DMS114 treated with DMSO at 0.1 percent for 48 hours (cell line): Measurements from ENCODE around the gene ATXN8OS.
"Not testable (repeated sequence)": the region's sequence is repeated elsewhere in the genome, so short reads cannot be mapped to it uniquely, and the experiment has no call there.

Source experiments
- DNase-seq: peaks from one replicate; lab custom pipeline; 2025; ENCODE audit not compliant: unreplicated experiment; lab: John Stamatoyannopoulos, UW

The ATXN8OS gene

DNA sequence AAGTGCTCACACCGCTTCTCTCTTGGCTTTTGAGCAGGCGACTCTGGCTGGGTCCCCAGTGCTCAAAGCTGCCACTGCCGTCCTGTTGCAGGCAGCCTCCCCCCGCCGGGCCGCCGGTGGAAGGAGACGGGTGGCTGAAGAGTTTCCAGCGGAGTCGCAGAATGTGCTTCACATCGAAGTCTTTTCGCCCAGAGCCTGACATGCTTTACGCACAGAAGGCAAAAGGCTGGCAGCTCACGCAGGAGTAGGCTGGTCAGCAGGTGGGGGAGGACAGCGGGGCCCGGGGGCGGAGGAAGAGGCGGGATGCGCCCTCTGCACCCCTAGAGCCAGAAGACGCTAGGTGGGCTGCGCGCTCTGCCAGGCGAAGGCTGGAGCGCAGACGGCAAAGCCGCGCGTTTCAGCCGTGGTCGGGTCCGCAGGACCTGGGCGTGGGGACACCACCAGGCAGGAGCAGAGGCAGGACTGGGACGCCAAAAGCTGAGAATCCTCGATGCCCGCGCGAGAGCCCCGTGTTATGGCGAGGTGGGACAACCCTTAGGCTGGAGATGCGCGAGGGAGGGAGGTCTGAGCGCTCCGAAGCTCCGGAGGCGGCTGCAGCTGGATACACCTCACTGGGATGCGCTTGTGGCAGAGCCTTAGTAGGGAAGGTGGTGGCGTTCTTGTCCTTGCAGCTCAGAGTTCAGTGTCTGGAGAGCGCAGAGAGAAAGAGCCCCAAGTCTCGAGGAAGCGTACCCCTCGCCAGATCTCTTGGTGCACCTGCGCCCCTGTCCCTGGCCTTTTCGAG, at the start of gene ATXN8OS:
TSS of gene ATXN8OS (plus strand) at position 329 of the 784 bp plus-strand sequence.
- DNase-seq = no peak

DNA sequence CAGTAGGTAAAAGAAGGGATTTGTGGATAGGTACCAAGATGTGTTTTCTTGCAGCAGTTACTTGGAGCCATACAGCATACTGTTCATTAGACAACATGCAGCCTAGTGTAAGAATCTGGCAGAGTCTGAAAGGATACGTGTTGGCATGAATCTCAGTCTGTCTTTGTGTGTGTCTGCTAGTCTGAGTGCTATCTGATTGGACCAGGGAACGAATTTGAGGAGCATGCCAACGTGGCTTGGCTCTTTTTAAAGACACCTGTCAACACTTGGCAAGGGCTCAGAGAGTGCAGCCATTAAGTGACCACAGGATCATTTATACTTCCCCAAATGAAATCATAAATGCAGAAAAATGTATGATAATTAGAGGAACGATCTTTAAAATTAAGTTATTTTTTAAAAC, 27.6 kb upstream of the ATXN8OS start:
- DNase-seq = no peak

GRCh38 chr13:70087247-70087646, 20.4 kb upstream of the ATXN8OS start:
- DNase-seq = no peak

- DNase-seq = no peak
Measured at GRCh38 chr13:70088926-70089325, 18.7 kb upstream of the ATXN8OS start.

GRCh38 chr13:70090036-70090723, 17.4 kb upstream of the ATXN8OS start:
- DNase-seq = no peak

DNA sequence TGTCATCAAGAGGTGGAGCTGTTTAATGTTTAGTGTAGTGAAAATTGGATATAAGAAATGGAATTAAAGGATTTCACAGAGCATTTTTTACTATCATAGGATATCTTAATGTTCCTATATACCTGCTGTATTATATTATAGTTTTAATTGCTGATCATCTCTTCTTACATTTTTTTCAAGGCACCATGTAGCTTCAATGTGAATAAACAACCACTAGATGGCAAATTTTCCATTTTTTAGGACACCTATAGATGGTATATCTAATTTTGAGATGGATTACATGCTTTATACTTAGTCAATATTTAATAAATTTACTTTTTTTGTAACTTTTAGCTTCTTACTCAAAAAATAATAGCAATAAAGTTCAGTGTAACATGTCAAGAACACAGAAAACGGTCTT, 9.0 kb upstream of the ATXN8OS start:
- peak; percentile 4 for DNase-seq

DNA sequence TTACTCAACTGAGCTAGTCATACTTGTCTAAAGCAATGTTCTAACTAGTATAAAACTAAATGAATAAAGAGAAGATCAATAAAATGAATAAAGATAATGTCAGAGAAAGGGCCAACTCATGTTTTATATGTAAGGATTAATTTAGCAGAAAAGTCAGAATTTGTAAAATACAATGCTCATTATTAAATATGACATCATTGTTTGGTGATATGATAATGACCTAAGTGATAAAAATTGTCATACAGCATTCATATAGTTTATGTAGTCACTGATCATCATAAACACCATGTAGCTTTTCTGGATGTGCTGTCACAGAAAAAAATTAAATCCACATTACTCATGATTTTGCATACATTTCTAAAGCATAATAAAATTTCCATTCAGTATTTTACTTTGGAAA, 3.1 kb upstream of the ATXN8OS start:
- DNase-seq = no peak

DNA sequence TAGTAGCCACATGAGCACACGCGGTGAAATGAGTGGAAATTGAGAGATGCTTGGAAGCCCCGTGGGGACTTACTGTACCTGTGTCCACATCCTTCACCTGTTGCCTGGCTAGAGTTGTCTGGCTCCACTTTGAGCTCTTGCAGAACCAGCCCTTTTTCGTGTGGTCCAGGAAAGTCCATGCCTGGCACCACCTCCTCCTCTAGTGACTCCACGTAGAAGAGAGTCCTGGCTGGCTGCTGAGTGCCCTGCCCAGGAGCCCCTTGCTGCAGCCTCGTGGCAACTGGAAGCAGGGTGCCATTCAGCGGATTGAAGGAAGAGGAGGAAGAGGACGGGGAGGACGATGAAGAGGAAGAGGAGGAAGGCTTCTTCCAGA, 515 bp upstream of the ATXN8OS start:
- DNase-seq = no peak

DNA sequence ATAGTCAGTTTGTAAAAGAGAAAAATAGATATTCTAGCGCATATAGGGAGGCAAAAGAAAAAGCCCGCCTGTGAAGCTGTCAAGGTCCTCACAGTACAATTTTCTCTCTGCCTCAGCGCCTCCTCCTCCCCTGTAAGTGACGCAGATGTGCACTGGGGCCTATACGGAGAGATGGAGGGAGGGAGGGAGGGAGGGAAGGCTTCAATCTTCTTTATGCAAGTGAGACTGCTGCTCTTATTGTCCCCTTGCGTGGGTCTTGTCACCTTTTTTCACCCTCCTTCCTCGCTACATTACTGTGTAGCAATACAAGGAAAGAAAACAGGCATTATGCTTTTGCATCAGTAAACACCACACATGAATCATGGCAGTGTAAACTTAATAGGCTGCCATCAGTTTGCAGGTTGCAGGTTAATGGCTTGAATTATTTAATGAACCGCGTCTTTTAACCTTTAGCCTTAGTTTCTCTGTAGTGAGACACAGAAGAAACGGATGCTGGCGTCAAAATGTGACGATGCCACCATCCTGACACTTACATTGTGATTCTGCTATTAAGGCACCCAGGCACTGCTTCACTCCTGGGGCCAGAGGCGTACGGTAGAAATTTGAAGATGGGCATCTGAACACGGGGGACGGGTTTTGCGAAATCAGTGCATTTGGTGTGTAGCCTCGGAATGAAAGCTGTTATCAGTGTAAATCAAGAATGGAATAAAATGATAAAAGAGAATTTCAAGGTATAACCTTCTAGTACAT, 905 bp downstream of the ATXN8OS start, which contains the start of gene KLHL1:
TSS of gene KLHL1 (minus strand) at position 97 of the 750 bp plus-strand sequence. CDS start 753 bp downstream, outside the sequence.
- no peak for DNase-seq

- no peak for DNase-seq
Measured at GRCh38 chr13:70117338-70117905, 9.8 kb downstream of the ATXN8OS start.

DNA sequence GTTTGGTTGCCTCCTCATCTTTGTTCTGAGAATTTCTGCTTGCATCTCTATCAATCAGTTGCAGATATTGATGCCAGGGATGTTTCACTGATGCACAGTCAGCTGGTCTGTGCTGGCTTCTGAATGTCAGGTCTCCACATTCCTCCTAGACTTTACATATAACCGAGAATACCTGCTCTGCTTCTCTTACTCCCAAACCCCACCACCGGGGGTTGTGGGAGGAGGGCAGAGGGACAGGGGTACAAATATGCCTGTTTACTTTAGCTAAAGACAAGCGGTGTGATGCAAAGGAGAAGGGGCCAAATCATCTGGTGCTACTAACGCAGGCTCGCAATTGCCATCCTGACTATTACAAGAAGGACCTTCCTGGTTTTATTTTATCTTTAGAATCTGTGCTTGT, 18.1 kb downstream of the ATXN8OS start:
- no peak for DNase-seq

DNA sequence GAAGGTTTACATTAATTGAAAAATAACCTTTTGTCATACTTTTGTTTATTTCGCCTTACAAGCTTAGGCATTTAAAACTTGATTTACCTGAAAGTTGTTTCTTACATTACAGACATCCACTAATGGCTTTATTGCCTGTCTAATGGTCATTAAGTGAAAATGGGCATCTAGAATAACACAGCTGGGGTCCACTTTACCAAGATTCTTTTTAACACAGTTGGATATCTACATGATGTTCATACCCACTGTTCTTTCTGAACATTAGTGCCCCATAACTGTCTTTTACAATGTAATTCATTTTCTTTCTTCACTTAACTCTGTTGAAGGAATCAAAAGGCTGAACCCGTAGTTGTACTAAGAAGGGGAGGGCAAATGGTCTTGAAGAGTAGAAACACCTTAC, 20.5 kb downstream of the ATXN8OS start:
- no peak for DNase-seq

DNA sequence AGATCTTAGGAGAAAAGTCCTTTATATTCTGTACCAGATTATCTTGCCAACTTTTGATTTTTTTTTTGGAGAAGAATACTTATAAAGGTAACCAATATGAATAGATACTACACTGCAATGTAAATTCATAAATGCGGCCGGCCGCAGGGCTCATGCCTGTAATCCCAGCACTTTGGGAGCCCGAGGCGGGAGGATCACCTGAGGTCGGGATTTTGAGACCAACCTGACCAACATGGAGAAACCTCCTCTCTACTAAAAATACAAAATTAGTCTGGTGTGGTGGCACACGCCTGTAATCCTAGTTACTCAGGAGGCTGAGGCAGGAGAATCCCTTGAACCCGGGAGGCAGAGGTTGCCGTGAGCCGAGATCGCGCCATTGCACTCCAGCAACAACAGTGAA, 35.0 kb downstream of the ATXN8OS start:
- not testable (repeated sequence) for DNase-seq

- no peak for DNase-seq
Measured at GRCh38 chr13:70162141-70162540, 54.5 kb downstream of the ATXN8OS start.

- DNase-seq = no peak
Measured at GRCh38 chr13:70170689-70171088, 63.1 kb downstream of the ATXN8OS start.

DNA sequence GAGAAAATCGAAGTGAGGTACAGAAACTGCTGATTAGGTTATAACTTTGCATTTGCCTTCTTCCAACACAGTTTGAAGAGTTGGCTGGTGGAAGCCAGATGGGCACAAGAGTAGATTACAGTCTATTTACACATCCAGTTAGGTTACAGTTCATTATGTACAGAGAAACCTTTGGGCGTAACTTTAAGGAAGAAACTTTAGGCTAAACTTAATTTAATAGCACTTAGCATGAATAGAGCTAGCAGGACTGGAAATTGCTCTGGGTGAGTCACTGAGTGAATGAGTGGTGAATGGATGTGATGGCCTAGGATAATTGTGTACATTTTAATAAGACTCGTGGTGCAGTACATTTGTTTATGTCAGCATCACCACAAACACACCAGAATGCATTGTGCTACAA, 63.5 kb downstream of the ATXN8OS start:
- DNase-seq = no peak

GRCh38 chr13:70172946-70173597, 65.4 kb downstream of the ATXN8OS start:
- DNase-seq = no peak

DNA sequence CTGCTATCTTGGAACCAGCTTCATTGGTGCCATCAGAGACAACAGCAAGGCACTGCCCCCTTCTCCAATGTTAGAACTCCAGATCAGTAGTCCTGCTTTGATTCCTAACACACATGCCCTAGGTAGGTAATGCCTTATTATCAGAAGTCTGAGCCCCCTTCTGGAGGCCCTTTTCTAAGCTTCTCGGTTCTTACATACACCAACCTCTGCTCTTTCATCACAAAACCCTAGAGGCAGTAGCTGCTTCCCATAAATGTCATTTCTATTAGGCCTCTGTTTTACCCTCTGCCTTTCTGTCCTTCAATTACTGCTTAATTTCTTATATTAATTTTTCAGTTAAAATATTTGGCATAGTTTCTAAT, 66.0 kb downstream of the ATXN8OS start:
- no peak for DNase-seq

GRCh38 chr13:70178346-70178745, 70.7 kb downstream of the ATXN8OS start:
- no peak for DNase-seq
